Skeletal muscle cell (primary cell): ENCODE results near the gene NRP2.

Source experiments
- DNase-seq: peaks from one replicate; pipeline ENCODE4 v3.0.0-alpha.2; 2010; ENCODE audit warnings: low read depth
- H3K4me3 ChIP-seq: 2 replicates; pipeline ENCODE4 v1.5.1; 2011; ENCODE audit warnings: low read depth, mild to moderate bottlenecking, control low read depth, low read length, moderate library complexity

Gene NRP2

DNA sequence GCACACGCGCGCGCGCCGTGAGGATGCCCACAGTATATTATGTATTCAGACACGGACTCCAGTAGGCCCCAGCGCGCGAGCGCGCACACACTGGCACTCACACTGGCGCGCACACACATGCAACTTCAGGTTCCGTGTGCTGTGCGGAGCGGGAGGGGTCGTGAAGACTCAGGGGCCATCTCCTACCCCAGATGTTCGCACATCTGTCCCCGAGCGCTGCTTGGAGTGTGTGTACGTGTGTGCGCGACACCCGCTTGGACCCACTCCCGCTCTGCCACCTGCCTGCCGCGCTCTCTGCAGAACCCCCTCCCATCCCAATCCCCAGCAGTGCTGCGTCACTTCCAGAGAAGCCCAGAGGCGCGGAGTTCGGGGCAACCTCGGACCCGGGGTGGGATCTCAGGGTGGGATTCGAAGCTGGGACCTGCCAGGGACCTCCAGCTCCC lies 2.6 kb downstream of the NRP2 start:
- DNase-seq: no peak
- peak overlapping the region; percentile 72 for H3K4me3 ChIP-seq

- H3K4me3 ChIP-seq: peak overlapping the region; percentile 72
- no peak for DNase-seq
Observed at GRCh38 chr2:205685314-205686055, 3.2 kb downstream of the NRP2 start.

- H3K4me3 ChIP-seq: peak overlapping the region; percentile 72
- no peak for DNase-seq
Observed at GRCh38 chr2:205686056-205686782, 3.9 kb downstream of the NRP2 start.

DNA sequence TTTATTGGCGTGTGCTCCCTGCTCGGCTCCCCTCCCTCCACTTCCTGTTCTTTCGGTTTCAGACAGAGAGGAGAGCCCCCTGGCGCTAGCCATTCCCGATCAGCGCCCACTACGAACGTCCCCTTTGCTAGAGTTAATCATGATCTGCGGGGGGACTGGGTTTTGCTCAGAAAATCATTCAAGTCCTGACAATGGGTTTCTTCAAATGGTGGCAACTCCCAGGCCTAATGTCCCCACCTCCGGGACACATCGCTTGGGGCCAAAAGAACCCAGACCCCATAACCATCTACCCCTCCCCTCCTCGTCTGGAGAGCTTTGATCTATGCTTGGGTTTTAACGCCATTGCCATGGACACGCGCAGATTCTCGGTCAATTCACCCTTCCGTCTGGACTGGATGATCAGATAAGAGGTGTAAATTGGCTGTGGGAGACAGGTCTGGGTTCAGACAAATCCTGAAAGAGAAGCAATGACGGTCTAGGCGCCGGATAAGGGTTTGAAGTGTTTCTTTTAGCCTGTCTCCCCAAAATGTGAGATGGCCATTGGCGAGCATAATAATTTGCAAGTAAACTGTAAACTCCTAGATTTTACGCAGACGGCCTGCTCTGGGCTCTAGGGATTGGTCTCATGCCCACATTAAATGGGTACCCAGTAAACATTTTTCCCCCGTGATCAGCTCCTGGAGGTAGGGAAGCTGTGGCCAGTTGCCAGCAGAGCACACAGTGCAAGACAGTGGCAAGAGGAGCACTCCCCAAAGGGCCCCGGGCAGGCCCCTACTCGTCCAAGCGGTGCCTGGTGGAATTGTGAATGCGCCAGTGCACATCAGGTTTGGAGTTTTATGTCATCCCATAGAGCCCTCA lies 4.7 kb downstream of the NRP2 start:
- H3K4me3 ChIP-seq: peak overlapping the region; percentile 72

GRCh38 chr2:205687641-205687956 lies 5.3 kb downstream of the NRP2 start:
- no peak for DNase-seq

More for the DNA sequence above, 4.7 kb downstream of the NRP2 start:
- no peak for DNase-seq

GRCh38 chr2:205688417-205689200 lies 6.3 kb downstream of the NRP2 start:
- no peak overlapping the region for H3K4me3 ChIP-seq
- DNase-seq: no peak

More at GRCh38 chr2:205687641-205687956, 5.3 kb downstream of the NRP2 start:
- no peak overlapping the region for H3K4me3 ChIP-seq

GRCh38 chr2:205689820-205690219 lies 7.5 kb downstream of the NRP2 start:
- no peak overlapping the region for H3K4me3 ChIP-seq
- no peak for DNase-seq

GRCh38 chr2:205692104-205692503 lies 9.8 kb downstream of the NRP2 start:
- no peak for DNase-seq
- no peak overlapping the region for H3K4me3 ChIP-seq

DNA sequence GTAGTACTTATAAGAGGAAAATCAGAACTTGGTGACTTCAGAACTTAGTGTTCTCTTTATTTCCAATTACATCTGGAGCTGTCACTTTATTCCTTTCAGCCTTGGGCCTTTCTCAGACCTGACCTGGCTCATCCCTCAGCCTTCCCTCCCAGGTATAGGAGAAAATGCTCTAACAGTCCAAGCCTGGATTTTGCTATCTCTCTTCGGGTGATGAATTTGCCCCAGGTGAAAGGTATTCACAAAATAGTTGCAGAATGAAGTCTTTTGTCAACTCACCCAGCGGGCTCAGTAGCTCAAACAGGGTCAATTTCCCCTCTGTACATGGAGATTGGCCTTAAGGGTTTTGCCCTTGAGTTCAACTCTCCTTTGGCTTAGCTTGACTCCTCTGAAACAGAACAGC lies 12.0 kb downstream of the NRP2 start:
- no peak for DNase-seq
- no peak overlapping the region for H3K4me3 ChIP-seq

- peak; percentile 81 for DNase-seq
- H3K4me3 ChIP-seq: no peak overlapping the region
Observed at GRCh38 chr2:205695460-205695991, 13.2 kb downstream of the NRP2 start.

DNA sequence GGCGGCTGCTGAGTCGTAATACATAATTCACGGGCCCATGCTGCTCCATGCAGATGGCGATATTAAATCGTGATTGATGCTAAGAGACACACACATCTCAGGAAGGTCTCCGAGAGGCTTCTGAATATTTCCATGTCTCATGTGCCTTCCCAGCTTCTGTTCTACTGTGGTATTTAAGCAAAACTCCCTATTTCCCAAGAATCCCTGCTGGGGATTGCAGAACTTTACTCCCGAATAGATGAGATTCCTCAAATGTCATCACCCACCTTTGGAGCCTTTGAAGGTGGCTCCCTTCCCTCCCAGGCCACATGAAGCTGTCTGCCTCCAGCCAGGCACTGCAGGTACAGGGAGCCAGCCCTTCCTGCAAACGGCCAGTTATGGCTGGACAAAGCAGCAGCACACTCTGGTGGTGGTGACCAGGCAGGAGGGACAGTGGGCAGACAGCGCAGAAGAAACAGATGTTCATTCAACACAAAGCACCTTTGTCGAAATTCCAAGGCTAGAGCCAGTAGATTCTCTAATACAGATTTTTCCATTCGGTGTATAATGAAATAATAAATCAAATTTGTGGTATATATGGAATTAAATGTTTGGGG lies 14.1 kb downstream of the NRP2 start:
- no peak overlapping the region for H3K4me3 ChIP-seq
- no peak for DNase-seq

DNA sequence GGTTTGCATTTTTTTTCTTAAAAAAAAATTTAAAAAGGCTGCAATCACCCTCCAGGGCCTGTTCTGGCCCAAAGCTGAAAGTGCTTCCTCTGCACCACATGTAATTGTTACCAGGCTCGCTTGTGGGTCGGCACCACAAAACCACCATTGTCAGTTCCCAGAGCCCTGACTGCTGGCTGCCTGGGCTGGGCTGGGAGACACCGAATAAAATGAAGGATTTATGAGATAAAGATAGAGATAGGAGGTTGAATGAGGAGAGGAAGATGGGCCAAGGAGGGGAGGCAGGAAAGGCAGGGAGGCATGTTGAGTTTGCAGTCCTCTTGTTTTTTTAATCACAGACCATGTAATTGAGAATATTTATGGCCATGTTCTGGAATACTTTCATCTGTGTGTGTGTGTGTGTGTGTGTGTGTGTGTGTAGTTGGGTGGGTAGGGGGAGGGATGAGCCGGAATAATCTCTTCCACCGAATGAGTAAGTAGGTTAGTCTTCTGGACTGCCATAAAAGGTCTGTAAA lies 14.7 kb downstream of the NRP2 start:
- no peak overlapping the region for H3K4me3 ChIP-seq
- DNase-seq: peak; percentile 57

GRCh38 chr2:205698286-205699268 lies 16.3 kb downstream of the NRP2 start:
- no peak for DNase-seq

GRCh38 chr2:205699515-205700289 lies 17.4 kb downstream of the NRP2 start:
- H3K4me3 ChIP-seq: no peak overlapping the region
- DNase-seq: no peak

More at GRCh38 chr2:205698286-205699268, 16.3 kb downstream of the NRP2 start:
- no peak overlapping the region for H3K4me3 ChIP-seq

DNA sequence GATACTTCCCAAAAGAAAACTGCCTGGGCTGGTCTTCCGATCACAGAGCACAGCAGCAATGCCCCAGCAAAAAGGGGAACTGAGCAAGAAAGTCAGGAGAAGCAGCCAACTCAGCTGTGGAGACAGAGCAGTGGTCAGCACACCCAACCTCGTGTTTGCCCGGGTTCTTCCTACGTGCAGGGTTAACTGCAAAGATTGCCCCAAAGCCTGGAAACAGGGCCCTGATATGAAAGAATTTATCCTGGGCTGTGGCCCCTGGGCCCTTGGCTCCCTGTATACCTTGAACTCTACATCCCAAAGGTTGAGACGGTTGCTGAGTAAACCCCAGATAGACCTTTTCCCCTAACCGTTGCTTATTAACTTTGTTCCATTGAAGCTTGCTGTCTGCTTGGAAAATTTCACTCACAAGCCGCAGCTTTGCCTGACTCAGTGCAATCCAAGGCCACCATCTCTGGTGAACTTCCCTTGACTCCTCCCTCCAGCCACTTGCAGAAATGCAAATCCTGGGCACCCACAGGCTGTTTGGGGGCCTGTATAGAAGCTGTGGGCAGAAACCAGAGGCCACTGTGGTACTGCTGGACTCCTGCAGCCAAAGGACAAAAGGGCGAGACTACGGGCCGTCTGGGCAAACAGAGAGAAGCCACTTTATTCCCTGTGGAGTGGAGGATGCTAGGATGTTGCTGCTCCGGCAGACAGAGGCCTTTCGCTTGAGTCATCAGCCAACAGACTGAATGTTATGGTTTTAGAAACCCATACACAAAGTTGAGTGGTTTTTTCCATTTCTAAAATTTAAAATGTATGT lies 18.2 kb downstream of the NRP2 start:
- DNase-seq: peak; percentile 77
- H3K4me3 ChIP-seq: no peak overlapping the region

DNA sequence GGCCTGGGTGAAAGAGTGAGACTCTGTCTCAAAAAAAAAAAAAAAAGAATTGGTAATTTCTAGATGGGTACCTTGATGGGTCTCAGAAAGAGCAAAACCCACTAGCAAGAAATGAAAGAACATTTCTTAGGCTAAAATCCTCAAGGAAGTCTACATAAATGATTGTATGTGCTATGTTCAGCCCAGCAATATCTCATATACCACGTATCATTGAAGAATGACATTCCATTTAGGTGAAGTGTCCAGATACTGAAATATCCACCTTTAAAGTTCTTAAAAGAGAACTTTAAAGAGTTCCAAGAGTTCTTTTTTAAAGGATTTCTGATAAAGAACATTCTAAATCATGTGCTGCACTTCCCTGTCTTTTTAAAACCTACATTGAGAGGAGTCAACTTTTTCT lies 19.2 kb downstream of the NRP2 start:
- no peak for DNase-seq
- no peak overlapping the region for H3K4me3 ChIP-seq
